ENCODE data around the gene MSI1.
"Not testable (repeated sequence)": the region's sequence is repeated elsewhere in the genome, so short reads cannot be mapped to it uniquely, and the experiment has no call there.

The MSI1 gene

DNA sequence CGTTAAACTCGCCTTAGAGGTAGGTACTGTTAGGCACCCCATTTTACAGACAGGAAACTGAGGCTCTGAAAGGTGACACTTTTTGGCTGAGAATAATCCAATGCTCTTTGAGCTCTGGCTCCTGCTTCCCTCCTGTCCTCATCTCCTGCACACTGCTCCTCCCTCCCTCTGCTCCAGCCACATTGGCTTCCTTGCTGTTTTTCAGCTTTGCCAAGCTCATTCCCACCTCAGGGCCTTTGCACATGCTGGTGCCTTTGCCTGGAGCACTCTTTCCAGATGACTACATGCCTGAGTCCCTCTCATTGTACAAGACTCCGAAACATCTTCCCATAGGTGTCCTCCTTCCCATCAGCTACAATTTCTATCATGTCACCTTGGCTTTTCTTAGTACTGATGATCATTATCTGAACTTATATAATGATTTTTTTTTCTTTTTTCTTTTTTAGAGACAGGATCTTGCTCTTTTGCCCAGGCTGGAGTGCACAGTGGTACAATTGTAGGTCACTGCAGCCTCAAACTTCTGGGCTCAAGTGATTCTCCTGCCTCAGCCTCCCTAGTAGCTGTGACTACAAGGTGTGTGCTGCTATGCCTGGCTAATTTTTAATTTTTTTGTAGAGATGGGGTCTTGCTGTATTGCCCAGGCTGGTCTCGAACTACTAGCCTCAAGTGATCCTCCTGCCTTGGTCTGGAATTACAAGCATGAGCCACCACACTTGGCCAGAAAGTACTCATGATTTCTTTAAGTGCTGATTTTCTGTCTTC, 15.2 kb downstream of the MSI1 start:
- DNase-seq: no peak

DNA sequence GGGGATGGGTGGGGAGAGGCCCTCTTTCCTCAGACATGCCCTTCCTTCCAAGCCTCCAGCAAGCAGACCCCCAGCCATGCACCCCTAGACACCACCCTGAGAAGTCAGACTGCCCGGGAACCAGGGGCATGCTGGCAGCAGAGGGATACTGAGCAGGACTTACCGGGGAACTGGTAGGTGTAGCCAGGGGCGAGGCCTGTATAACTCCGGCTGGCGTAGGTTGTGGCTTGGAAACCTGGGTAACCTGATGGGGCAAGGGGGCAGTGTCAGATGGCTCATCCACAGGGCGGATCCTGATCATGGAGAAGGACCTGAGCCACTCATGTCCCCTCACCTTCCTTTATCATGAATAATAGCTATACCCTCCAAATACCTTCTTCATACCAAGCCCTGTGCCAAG, 15.8 kb downstream of the MSI1 start:
- DNase-seq: no peak

DNA sequence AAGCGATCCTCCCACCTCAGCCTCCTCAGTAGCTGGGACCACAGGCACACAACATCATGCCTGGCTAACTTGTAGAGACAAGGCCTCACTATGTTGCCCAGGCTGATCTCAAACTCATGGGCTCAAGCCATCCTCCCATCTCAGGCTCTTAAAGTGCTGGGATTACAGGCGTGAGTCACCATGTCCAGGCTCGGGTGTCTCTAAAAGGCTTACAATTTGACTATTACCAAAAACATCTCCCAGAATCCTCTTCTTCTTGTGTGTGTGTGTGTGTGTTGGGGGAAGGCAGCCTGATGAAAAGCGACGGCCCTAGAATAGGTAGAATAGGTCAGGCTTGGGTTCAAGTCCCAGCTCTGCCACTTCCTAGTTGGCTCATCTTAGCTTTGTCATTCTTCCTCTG, 16.8 kb downstream of the MSI1 start:
- DNase-seq: no peak

DNA sequence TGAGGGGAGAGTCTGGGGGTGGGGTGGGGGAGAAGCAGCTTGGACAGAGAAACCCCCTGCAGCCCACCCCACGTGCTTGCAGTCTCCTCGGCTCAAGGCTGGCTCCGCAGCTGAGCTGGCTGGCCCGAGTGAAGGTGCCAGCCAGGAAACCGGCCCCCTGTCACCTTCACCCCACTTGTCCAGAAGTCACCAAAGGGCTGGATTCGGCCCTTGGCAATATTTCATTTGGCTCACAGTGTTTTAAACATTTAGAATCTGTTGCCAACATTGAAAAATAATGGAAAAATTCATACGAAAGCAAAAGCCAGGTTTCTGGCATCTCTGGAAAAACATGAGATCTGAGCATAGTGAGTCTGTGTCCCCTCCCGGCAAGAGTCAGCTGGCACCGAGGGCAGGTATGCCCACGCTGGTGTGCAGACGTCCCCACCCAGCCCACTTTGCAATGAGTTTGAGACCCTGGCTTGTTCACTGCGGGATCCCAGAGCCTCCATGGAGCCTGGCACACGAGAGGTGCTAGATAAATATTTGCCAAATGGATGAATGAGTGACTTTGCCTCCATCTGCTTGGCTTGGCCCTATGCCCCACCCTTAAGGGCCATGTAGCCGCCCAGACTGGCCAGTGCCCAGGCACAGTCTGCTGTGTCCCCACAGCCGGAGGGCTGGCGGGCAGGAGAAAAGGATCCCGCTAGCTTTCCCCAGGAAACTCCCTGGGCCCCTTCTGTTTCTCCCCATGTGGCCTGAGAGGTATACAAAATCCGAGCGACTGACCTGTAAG, 18.2 kb downstream of the MSI1 start:
- no peak for DNase-seq

DNA sequence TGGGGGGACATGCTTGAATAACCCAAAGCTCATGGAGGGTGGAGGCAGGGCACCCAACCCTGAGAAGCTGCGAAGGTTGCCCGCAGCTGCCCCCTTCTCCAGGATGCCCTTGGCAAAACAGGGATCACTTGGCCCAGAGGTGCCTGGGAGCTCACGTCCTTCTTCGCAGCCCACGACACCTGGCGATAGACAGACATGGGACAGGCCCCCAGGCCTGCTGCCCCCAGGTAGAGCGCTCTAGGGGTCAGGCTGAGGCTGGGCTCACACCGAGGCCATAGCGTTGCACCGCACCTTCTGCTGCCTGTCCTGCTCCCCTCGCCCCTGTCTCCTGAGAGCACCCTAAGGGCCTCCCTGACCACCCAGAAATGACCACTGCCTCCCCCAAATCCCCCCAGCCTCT, 21.2 kb downstream of the MSI1 start:
- no peak for DNase-seq

DNA sequence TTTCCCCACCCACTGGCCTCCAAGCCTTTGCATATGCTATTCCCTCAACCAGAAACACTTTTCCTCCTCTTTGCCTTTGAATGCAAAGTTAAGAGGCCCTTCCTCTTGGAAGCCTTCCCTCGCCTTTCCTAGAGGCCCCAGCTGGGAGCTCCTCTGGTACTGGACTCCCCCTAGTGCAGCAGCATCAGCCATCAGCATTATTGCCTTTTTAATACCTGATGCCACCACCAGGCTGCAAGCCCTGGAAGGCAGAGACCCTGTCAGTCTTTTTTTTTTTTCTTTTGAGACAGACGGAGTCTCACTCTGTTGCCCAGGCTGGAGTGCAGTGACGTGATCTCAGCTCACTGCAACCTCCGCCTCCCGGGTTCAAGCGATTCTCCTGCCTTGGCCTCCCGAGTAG, 22.3 kb downstream of the MSI1 start:
- DNase-seq: no peak

DNA sequence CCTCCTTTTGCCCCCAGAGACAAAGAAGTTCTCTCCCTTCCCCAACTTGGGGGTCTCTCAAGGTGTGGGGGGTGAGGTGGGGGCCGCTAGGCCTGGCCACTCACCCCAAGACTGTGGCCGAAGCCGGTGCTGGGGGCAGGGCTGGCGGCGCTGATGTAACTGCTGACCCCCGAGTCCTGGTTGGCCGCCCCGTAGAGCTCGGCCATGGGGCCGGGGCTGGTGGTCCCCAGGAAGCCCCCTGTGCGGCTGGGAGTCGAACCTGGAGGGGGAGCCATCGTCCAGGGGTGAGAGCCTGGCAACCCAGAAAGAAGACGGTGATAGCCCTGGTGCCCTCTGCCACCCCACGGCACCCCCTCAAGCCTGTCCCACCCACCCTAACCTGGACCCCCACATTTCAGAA, 22.9 kb downstream of the MSI1 start:
- no peak for DNase-seq

DNA sequence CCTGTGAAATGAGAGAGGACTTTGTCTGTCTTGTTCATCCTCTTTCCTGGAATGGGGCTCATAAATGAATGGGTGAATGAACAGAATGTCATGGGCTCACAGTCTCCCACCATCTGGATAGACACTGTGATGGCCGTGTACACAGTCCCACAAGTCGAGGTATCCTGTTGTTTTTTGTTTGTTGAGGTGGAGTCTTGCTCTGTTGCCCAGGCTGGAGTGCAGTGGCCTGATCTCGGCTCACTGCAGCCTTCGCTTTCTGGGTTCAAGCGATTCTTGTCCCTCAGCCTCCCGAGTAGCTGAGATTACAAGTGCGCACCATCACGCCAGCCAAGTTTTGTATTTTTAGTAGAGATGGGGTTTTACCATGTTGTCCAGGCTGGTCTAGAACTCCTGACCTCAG, 25.3 kb downstream of the MSI1 start:
- no peak for DNase-seq

DNA sequence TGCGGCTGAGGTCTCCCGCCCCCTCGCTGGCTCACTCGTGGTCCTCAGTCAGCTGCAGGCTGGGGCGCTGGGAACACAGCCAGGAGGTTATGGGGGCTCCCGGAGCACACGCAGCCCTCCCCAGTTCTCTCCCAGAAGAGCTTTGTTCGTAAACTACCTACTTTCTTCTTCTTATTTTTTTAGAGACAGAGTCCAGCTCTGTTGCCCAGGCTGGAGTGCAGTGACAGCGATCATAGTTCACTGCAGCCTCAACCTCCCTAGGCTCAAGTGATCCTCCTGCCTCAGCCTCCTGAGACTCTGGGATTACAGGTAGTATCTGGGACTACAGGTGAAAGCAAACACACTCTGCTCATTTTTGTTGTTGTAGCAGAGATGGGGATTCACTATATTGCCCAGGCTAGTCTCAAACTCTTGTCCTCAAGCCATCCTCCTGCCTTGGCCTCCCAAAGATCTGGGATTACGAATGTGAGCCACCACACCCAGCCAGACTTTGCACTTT, 25.9 kb downstream of the MSI1 start:
- no peak for DNase-seq

DNA sequence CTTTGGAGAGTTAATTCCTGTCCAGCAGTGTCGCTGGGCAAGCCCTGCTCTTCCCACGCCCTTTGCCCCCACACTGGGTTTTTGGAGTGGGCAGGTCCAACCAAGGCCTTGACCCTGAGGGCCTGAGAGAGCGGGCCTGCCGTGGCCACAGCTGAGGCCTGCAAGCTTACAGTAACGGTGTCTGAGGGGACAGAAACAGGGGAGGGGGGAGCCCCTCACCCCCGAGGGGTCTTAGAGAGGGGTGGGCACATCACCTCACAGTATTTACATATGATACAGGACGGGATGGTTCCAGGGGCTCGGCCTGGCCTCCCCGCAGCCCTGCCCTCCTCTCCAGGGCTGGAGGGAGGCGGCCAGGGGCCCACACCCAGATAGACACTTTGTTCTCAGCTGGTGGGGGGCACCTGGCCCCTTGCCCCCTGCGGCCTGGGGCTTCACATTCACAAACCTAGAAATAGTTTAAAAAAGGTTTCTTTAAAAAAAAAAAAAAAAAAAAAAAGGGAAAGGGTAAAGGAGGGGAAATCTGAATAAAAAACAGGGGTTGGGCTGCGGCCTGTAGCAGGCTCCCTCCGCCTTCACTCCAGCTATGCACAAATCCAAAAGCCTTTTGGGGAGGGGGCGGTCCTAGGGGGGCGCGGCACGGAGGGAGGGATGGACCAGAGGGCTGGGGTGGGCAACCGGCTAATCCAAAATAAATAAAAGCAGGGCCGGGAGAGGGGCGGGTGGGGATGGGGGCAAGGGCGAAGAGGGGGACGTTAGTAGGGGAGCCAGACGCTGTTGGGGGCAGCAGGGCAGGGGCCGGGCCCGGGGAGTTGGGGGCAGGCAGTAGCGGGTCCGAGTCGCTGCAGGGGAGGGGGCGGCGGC, 26.6 kb downstream of the MSI1 start:
- DNase-seq: no peak

DNA sequence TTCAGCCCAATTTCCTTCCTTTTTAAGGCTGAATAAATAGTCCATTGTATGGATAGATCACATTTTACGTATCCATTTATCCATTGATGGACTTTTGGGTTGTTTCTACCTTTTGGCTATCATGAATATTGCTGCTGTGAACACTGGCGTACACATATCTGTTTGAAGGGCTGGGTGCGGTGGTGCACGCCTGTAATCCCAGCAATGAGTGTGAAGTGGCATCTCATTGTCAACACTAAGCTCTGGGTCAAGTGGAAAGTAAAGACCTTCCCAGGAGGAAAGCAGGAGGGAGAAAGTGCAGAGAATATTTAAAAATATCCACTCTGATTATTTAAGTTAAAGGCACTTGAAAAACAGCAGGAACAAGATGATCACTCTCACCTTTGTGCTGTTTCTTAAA, 29.7 kb downstream of the MSI1 start:
- DNase-seq: no peak

DNA sequence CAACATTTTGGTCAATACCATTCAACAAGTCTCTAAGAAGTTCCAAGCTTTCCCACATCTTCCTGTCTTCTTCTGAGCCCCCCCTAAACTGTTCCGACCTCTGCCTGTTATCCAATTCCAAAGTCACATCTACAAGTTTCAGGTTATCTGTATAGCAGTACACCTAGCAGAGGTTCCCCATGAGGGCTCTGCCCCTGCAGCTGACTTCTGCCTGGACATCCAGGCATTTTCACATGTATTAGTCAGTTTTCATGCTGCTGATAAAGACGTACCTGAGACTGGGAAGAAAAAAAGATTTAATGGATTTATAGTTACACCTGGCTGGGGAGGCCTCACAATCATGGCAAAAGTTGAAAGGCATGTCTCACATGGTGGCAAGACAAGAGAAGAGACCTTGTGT, 31.2 kb downstream of the MSI1 start:
- no peak for DNase-seq

DNA sequence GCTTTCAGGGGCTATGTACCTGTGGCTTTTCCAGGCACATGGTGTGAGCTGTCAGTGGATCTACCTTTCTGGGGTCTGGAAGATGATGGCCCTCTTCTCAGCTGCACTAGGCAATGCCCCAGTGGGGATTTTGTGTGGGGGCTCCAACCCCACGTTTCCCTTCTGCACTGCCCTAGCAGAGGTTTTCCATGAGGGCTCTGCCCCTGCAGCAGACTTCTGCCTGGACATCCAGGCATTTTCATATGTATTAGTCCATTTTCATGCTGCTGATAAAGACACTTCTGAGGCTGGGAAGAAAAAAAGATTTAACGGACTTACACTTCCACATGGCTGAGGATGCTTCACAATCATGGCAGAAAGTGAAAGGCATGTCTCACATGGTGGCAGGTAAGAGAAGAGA, 32.6 kb downstream of the MSI1 start:
- not testable (repeated sequence) for DNase-seq

DNA sequence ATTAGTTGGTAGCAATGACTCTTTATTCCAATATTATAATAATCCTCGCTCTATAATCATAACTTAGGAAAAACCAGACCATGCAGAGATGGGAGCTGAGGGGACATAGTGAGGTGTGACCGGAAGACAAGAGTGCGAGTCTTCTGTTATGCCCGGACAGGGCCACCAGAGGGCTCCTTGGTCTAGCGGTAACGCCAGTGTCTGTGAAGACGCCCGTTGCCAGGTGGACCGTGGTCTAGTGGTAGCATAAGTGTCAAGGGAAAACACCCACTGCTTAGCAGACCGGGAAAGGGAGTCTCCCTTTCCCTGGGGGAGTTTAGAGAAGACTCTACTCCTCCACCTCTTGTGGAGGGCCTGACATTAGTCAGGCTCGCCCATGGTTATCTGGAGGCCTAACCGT, 33.5 kb downstream of the MSI1 start:
- not testable (repeated sequence) for DNase-seq

DNA sequence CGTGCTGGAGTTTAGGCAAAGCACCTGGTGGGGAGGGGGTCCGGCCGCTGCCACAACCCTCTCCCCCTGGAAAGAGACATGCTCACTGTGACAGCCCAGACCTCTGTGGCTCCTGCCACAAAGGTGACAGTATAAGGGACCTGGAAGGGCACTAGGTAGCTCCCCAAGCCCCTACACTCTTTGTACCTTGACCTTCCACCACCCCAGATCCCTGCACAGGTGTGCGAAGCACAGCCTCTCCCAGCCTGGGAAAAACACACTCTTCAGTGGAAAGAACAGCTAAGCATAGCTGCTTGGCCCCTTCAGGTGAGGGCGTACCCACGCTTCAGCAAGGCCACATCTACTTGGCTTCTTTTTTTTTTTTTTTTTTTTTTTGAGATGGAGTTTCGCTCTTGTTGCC, 36.4 kb downstream of the MSI1 start:
- no peak for DNase-seq

DNA sequence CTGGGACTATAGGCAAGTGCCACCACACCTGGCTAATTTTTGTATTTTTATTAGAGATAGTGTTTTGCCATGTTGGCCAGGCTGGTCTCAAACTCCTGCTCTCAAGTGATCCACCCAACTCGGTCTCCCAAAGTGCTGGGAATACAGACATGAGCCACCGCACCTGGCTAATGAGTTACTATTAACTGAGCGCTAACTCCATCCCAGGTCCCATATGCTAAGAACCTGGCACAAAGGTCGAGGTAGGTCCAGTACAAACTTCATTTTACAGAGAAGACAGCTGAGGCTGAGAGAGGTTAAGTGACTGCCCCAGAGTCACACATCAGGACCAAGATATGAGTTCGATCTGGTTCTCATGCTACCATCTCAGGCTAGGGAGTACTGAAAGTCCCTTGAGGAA, 36.9 kb downstream of the MSI1 start:
- DNase-seq: no peak

DNA sequence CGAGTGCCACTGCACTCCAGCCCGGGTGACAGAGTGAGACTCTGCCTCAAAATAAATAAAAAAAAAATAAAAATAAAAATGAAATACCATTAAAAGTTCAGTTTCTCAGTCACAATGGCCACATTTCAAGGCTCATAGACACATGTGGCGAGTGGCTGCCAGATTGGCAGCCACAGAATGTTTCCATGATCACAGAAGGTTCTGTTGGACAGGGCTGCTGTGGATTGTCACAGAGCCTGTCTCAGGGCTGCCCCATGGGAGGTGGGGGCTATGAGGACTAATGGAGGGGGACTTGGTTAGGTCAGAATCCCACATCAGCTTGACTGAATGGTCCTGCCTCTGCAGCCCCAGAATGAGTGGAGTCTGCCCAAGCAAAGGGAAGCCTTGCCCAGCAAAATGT, 37.6 kb downstream of the MSI1 start:
- no peak for DNase-seq

DNA sequence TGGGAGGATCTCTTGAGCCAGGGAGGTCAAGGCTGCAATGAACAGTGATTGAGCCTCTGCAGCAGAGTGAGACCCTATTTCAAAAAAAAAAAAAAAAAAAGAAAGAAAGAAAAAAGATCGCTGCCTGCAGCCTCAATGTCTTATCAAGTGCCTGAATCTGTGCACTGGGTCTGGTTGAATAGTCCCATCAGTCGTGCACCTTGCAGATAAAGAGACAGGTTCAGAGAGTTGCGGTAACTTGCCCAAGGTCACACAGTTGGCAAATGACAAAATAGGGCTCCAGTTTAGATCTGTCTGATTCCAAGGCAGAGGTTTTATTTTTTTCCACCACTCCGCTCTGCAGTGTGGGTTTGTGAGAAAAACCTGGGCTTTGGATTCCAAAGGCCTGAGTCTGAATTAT, 40.7 kb downstream of the MSI1 start:
- no peak for DNase-seq

DNA sequence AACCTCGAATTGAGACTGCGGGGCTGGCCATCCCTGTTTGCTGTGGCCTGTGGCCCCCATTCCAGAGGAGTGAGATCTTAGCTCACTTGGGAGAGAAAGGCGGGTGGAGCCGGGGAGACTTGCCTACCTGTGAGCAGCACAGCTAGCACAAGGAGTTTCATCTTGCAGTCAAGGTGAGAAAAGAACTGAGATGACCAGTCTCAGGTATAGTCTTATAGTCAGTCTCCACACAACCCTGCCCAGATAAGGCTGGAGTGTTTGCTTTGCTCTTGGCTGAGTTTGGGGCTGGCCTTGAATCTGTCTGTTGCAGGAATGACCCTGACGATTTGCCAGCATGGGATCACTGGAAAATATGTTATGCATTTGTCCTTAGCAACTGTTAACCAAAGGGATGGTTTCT, 41.4 kb downstream of the MSI1 start, which contains the start of gene PLA2G1B:
Gene PLA2G1B (minus strand): TSS at position 187 of the 400 bp plus-strand sequence. CDS start 26 bp downstream, at position 161.
- no peak for DNase-seq

DNA sequence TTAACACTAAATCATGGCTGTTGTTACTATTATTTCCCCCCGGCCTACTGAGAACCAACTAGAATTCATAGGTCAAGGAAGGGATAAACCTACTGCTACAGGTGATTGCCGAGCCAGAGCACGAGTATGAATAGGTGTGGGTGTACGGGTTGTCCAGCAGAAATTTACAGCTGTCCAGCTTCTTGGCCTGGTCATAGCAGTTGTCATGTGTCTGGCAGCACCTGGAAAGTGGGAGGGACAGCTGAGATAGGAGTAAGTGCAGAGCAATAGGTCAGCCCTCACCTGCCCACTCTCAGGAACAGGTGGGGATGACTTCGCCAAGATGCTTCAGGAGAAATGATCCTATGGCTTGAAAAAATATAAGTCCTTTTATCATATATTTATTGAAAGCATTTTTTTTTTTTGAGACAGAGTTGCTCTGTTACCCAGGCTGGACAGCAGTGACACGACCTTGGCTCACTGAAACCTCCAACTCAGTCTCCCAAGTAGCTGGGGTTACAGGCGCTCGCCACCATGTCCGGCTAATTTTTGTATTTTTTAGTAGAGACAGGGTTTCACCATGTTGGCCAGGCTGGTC, 44.0 kb downstream of the MSI1 start:
- no peak for DNase-seq

DNA sequence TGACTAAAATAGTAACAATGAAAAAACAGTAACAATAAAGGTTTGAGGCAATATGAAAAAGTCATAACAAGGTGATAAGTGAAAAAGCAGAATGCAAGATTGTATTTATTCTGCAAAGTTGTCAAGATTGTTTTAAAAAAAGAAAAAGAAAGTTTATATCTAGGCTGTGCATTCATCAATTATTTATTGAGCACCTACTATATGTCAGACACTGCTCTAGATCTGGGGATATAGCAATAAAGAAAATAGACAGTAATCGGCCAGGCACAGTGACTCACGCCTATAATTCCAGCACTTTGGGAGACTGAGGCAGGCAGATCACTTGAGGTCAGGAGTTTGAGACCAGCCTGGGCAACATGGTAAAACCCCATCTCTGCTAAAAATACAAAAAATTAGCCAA, 45.2 kb downstream of the MSI1 start:
- no peak for DNase-seq

DNA sequence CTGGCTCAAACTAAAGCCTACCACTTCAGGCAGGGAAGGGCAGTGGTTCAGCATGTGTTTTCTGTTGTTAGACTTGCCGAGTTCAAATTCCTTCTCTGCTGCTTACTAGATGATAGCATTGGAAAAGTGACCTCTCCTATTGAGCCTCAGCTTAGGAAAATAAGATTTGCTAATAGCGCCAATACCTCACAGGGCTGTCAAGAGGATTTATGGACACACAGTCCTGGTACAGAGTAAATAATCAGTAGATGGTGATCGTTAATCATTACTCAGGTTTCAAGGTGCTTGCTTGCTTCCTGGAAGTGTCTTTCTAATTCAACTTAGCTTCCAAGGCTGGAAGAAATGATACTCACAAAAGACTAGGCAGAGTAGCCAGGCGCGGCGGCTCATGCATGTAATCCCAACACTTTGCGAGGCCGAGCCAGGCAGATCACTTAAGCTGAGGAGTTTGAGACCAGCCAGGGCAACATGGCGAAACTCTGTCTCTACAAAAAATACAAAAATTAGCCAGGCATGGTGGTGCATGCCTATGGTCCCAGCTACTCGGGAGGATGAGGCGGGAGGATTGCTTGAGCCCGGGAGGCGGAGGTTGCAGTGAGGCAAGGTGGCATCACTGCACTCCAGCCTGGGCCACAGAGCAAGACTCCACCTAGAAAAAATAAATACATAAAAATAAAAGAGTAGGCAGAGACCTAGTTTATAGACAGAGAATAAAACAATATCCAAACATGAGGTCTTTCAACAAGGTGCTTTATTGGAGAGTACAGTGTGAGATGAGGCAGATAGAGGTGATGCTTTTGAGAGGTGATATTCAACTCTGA, 47.4 kb downstream of the MSI1 start:
- DNase-seq: no peak

Measured in stimulated activated naive CD4-positive, alpha-beta T cell (primary cell).